GM19238 (cell line): ENCODE results near the gene BDH2.

Experiments
- DNase-seq: peaks from one replicate; pipeline ENCODE4 v3.0.0; 2011; ENCODE audit warnings: low spot score; ENCODE audit not compliant: insufficient read length

BDH2 gene

DNA sequence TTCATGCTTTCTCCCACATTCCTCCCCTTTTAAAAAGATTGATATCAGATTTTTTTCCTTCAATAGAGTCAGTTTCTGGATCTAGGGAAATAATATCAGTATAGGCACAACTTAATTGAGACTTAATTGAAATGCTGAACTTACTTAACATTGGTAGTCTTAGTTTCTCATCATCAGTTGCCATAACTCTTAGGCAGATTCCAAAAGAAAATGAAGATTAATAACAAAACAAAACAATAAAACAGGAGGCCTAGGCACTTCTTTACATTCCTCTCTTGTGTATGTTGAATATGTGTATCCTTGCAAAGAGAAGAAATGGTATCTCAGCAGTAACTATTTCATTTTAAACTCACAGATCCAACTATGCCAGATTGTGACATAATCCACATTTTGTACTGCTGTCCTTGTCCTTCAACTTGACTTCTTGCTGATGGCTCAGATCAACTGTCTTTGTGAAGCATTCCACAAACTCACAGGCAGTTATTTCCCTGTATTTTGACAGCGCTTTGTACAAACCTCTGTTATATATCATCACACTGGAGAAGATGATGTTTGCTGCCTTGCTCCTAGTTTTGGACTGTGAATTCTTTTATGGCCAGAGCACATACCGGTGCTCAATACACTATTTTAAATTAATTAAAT lies 14.0 kb downstream of the BDH2 start:
- no peak for DNase-seq

DNA sequence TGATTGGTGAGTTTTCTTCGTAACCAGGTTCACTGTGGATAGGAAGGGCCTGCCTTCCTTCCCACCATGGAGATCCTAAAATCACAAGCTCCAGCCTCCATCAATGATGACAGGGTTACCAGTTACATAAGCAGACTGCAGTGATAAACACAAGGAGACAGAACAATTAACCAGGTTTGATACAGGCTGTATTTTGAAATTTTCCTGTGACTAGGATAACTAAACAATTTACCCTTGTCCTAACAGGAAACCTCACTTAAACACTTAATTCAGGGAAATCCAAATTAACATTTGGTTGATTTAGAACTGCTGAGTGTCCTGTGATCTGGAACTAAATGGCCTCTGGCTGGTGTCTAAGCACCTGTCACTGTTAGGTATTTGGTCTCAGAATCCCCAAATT lies 20.0 kb downstream of the BDH2 start:
- no peak for DNase-seq

DNA sequence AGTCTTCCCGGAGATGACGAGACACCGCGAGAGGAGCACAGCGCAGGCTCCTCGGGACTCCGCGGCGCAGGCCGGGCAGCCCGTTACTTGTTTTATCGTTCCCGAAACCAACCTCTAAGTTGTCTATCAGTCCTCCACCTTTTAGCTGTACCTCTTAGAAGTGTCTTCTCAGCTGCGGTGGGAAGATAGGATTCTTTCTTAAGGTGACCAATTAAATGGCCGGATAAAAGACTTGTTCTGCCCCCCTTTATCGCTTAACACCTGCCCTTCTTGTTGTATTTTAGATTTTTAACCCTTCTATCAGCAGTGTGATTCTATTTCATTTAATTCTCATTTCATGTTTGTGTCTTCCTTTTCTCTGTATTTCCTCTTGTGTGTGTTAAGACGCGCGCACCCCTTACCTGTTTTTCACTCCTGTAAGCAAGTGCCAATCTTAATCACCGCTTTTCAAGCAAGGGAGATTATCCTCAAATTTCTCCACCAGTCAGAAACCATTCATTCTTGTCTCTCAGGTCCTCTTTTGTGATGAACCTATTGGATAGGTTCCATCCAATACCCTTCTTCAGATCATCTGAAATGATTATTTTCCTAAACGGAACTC lies 22.8 kb downstream of the BDH2 start, which contains the start of gene SLC9B2:
Gene SLC9B2, minus strand, starts transcription at position 15 of the 601 bp plus-strand sequence. CDS start 9,211 bp downstream, outside the sequence.
- DNase-seq = peak; percentile 30

GRCh38 chr4:103075894-103076746 lies 23.5 kb downstream of the BDH2 start:
- peak; percentile 37 for DNase-seq

- DNase-seq = no peak
Observed at GRCh38 chr4:103075435-103075893, 24.2 kb downstream of the BDH2 start.

DNA sequence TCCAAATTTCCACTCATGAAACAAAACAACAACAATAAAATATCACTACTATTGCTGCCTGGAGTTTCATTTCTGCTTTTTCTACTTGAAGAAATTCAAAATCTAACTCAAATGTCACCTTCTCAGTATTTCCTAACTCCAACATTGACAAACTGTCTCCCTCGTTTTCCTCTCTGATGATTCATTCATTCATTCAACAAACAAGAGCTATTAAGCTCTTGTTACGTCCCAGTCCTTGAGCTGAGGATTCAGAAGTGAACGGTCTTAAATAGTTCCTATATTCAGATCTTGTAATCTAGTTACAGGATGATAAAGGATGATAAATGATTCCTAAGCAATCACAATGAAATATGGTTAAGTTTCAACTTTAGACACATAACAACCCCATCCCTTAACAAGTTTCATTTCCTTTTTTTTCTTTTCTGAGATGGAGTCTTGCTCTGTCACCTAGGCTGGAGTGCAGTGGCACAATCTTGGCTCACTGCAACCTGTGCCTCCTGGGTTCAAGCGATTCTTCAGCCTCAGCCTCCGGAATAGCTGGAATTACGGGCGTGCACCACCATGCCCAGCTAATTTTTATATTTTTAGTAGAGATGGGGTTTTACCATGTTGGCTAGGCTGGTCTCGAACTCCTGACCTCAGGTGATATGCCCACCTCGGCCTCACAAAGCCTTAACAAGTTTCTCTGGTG lies 24.7 kb downstream of the BDH2 start:
- DNase-seq = no peak

GRCh38 chr4:103073792-103074438 lies 25.7 kb downstream of the BDH2 start:
- DNase-seq = no peak

DNA sequence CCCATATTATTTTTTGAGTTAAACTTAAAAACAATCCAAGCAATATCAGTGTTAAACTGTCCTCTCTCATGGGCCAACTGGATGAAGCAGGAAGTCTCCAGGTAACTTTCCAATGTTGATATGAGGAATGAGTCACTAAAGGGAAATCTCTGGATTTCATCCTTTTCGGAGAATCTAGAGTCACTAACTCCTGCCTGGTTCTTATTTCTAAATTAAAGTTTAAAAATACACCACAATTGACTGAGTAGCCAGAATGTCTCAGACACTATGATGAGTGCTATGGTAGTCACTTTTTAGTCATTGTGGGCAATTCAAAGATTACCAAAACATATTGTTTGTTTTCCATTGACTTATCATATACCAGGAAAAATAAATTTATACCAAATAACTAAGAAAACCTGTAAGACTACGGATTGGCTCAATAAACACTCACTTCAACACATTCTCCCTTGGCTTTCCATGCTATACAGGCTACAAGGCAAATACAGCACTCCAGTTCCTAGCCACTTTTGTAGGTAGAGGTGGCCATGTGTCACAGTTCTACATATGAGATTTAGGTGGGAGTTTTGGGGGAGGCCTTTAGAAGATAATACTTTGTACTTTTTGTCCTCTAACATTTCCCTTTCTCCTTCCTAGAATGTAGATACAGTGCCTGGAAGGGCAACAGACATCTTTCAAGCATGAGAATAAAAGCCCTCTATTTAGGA lies 31.6 kb downstream of the BDH2 start:
- DNase-seq = no peak

GRCh38 chr4:103060453-103061148 lies 39.0 kb downstream of the BDH2 start:
- DNase-seq = no peak

GRCh38 chr4:103054030-103054429 lies 45.6 kb downstream of the BDH2 start:
- DNase-seq = no peak

- DNase-seq = no peak
Observed at GRCh38 chr4:103052779-103053178, 46.9 kb downstream of the BDH2 start.

DNA sequence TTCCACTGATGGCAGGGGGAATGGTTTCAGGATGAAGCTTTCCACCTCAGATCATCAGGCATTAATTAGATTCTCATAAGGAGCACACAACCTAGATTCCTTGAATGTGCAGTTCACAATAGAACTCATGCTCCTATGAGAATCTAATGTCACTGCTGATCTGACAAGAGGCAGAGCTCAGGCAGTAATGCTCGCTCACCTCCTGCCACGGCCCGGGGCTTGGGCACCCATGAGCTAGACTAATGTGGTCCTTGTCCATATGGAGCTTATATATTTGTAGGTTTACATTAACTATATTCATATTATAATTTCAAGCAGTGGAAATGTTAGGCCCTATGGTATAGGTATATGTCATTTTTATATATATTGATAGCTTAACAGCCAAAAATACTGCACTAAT lies 47.5 kb downstream of the BDH2 start:
- no peak for DNase-seq

- DNase-seq = no peak
Observed at GRCh38 chr4:103050736-103051436, 48.7 kb downstream of the BDH2 start.

DNA sequence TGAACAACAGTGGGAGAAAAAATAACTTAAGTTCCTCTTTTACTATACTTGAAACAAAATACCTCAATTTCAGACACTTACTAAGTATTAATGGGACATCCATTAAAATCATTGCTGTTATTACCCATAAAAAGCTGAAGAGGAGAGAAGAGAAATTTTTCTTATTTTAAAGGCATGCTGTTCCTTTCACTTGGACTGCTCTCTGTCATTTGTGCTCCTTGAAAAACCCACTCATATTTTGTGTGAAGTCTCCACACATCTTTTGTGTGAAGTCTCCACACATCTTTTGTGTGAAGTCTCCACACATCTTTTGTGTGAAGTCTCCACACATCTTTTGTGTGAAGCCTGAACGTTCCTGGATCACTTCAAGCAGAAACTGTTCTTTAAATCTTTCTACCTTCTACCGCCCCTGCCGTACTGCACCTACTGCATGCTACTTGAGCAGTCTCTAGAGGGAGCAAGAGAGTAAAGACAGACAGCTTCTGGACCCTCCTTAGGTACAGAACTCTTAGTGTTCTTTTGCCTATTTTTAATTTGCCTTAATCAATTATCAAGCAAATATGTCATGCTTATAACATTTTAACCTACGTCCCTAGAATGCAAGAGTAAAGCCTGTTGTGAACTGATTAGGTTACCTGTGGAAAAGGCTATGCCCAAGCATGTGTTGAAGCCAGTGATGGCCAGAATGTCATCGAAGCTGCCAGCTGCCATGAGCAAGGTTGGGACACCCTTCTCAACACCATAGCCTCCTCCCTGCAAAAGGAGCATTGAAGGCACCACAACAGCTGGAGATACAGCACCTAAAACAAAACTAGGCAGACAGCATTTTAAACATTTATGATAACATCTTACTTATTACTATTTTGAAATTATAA lies 53.0 kb downstream of the BDH2 start:
- DNase-seq = peak; percentile 9

DNA sequence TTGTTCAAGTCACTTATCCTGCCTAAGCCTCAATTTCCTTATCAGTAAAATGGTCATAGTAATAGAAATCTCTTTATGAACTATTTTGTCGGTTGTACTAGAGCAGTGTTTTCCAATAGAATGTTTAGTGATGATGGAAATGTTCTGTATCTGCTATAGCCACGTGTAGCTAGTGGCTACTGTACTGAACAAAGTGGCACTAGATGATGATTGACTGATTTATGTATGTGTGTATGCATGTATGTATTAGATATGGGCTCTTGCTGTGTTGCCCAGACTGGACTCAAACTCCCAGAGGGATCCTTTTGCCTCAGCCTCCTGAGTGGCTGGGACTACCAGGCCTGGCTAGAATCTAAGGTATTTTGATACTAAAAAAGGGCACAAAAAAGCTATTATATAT lies 55.5 kb downstream of the BDH2 start:
- no peak for DNase-seq

DNA sequence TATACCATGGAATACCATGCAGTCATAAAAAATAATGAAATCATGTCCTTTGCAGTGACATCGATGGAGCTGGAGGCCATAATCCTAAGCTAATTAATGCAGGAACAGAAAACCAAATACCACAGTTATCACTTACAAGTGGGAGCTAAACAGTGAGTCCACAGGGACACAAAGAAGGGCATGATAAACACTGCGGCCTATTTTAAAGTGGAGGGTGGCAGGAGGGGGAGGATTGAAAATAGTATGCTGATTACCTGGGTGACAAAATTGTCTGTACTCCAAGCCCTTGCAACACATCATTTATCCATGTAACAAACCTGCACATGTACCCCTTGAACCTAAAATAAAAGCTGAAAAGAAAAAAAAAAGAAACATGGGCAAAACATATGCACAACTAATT lies 63.5 kb downstream of the BDH2 start:
- DNase-seq = no peak

- DNase-seq = no peak
Observed at GRCh38 chr4:103032574-103032973, 67.1 kb downstream of the BDH2 start.

DNA sequence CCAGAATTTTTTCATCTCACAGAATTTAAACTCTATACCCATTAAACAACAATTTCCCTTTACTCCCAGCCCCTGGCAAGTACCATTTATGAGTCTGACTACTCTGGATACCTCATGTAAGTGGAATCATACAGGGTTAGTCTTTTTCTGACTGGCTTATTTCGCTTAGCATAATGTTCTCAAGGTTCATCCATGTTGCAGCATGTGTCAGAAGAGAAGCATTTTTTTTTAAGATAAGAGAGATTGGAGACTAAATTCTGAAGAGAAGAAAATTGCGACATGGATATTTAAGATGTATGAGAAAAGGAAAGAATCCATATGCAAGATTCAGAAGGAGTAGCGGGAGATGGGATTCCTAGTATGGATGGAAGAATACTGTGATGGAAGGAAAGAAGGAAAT lies 68.8 kb downstream of the BDH2 start:
- DNase-seq = no peak
